Measurements from ENCODE around the gene GZMB.
"Not testable (repeated sequence)": the region's sequence is repeated elsewhere in the genome, so short reads cannot be mapped to it uniquely, and the experiment has no call there.

The GZMB gene

GRCh38 chr14:24631749-24632335 is 2.1 kb downstream of the GZMB start:
- DNase-seq (ENCODE audit: low read depth), result no peak

GRCh38 chr14:24630872-24631477 is 3.0 kb downstream of the GZMB start:
- DNase-seq (ENCODE audit: low read depth), result no peak

- no peak for DNase-seq (ENCODE audit: low read depth)
These were observed 3.7 kb downstream of the GZMB start for GRCh38 chr14:24630087-24630871.

GRCh38 chr14:24629521-24629920 is 4.5 kb downstream of the GZMB start:
- no peak for DNase-seq (ENCODE audit: low read depth)

GRCh38 chr14:24613747-24614146 is 20.2 kb downstream of the GZMB start:
- DNase-seq (ENCODE audit: low read depth), result no peak

GRCh38 chr14:24613241-24613640 is 20.7 kb downstream of the GZMB start:
- no peak for DNase-seq (ENCODE audit: low read depth)

- DNase-seq (ENCODE audit: low read depth), result no peak
These were observed 21.8 kb downstream of the GZMB start for GRCh38 chr14:24612196-24612595.

GRCh38 chr14:24609655-24610344 is 24.2 kb downstream of the GZMB start, which contains the start of gene GZMH:
Gene GZMH, minus strand, starts transcription at chr14:24609685. Its CDS starts 72 bp downstream, at chr14:24609613.
- no peak for DNase-seq (ENCODE audit: low read depth)

GRCh38 chr14:24607635-24608514 is 26.1 kb downstream of the GZMB start:
- no peak for DNase-seq (ENCODE audit: low read depth)

- no peak for DNase-seq (ENCODE audit: low read depth)
These were observed 26.9 kb downstream of the GZMB start for GRCh38 chr14:24607081-24607480.

GRCh38 chr14:24606297-24606696 is 27.7 kb downstream of the GZMB start:
- DNase-seq (ENCODE audit: low read depth), result no peak

GRCh38 chr14:24605435-24606190 is 28.4 kb downstream of the GZMB start:
- no peak for DNase-seq (ENCODE audit: low read depth)

GRCh38 chr14:24597403-24597802 is 36.6 kb downstream of the GZMB start:
- DNase-seq (ENCODE audit: low read depth), result no peak

GRCh38 chr14:24595073-24595808 is 38.7 kb downstream of the GZMB start:
- DNase-seq (ENCODE audit: low read depth), result no peak

GRCh38 chr14:24591004-24591403 is 43.0 kb downstream of the GZMB start:
- not testable (repeated sequence) for DNase-seq (ENCODE audit: low read depth)

GRCh38 chr14:24584402-24584801 is 49.6 kb downstream of the GZMB start:
- not testable (repeated sequence) for DNase-seq (ENCODE audit: low read depth)
